B cell (primary cell): ENCODE measurements around the gene GTPBP3.

Source experiments
- EZH2 ChIP-seq: IDR thresholded peaks from 2 replicates; pipeline ENCODE4 v1.6.1; 2012; ENCODE audit warnings: borderline replicate concordance, low read depth, mild to moderate bottlenecking, moderate library complexity, low read length; ENCODE audit not compliant: insufficient read depth, poor library complexity, severe bottlenecking
- TF ChIP-seq, protein P1 (sequence below): fragments of 200-600 bp; IDR thresholded peaks from one replicate; pipeline ENCODE4 v1.8.0; 2022; ENCODE audit warnings: antibody characterized with exemption, mild to moderate bottlenecking

DNA sequence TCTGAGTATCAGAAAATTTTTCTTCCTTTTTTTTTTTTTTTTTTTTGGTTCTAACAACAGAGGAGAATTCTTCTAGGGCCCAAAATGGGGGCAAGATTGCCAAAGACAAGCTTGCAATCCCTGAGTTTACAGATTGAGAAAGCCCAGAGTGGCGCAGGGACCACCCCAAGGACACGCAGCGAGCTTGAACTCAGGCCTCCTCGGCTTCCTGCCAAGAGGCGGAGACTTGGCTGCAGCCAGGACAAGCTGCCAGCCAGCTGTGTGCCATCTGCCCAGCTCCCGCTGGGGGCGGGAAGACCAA, 32.2 kb upstream of the GTPBP3 start:
- TF ChIP-seq, protein P1, sequence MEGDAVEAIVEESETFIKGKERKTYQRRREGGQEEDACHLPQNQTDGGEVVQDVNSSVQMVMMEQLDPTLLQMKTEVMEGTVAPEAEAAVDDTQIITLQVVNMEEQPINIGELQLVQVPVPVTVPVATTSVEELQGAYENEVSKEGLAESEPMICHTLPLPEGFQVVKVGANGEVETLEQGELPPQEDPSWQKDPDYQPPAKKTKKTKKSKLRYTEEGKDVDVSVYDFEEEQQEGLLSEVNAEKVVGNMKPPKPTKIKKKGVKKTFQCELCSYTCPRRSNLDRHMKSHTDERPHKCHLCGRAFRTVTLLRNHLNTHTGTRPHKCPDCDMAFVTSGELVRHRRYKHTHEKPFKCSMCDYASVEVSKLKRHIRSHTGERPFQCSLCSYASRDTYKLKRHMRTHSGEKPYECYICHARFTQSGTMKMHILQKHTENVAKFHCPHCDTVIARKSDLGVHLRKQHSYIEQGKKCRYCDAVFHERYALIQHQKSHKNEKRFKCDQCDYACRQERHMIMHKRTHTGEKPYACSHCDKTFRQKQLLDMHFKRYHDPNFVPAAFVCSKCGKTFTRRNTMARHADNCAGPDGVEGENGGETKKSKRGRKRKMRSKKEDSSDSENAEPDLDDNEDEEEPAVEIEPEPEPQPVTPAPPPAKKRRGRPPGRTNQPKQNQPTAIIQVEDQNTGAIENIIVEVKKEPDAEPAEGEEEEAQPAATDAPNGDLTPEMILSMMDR: no peak
- no peak for TF ChIP-seq EZH2
